Measurements from ENCODE around the gene DCC. TPM values are rescaled to one million over a fixed set of nuclear protein-coding genes. Genes with fewer than 3 reads are reported as not detected.

DCC gene
- total and polyA plus RNA-seq, 2 donors (not counting 1 experiment from before 2014, with no cell fraction given) = 0.14 TPM; not detected in 1

GRCh38 chr18:53004798-53005197 lies 664.8 kb downstream of the DCC start:
- H3K9ac ChIP-seq (ENCODE audit: insufficient read depth, low read length) = no peak overlapping the region
- TF ChIP-seq CTCF (conservative IDR thresholded peaks at IDR 0.05 in 1 of 2, IDR thresholded peaks at IDR 0.05 in 1 of 2; ENCODE audit: low read depth in 1 of 2, low read length in 2 of 2) (no peak), EZH2 (IDR thresholded peaks at IDR 0.05; ENCODE audit: low read length, missing control alignments) (no peak)
- no peaks in the 10 kb centered on the region for H3K79me2 ChIP-seq (ENCODE audit: control insufficient read depth, insufficient read depth, low read length)
- H4K20me1 ChIP-seq (ENCODE audit: control insufficient read depth, extremely low read depth, insufficient read depth, low read length) = no peaks in the 10 kb centered on the region
- no peak for DNase-seq (ENCODE audit: low read depth in 2 of 2)
- no peaks in the 10 kb centered on the region for H3K27me3 ChIP-seq (ENCODE audit: control insufficient read depth, insufficient read depth, low read length)
- H3K4me3 ChIP-seq (replicated peaks in 1 of 4; ENCODE audit: control extremely low read depth in 1 of 4, insufficient read depth in 1 of 4, low read depth in 3 of 4, low read length in 4 of 4) = no peak overlapping the region
- no peaks in the 10 kb centered on the region for H3K36me3 ChIP-seq (ENCODE audit: control insufficient read depth, insufficient read depth, low read length)
- no peak overlapping the region for H3K27ac ChIP-seq (ENCODE audit: insufficient read depth, low read length)
- no peak overlapping the region for H2AFZ ChIP-seq (ENCODE audit: low read length)
- H3K4me2 ChIP-seq (ENCODE audit: extremely low read depth, insufficient read depth, low read length) = no peak overlapping the region
- no peaks in the 10 kb centered on the region for H3K4me1 ChIP-seq (ENCODE audit: control insufficient read depth, extremely low read depth, insufficient read depth, low read length)
- H3K9me3 ChIP-seq (ENCODE audit: control insufficient read depth, insufficient read depth, low read depth, low read length) = no peaks in the 10 kb centered on the region

GRCh38 chr18:53018791-53019190 lies 678.8 kb downstream of the DCC start:
- H3K4me3 ChIP-seq (replicated peaks in 1 of 4; ENCODE audit: control extremely low read depth in 1 of 4, insufficient read depth in 1 of 4, low read depth in 3 of 4, low read length in 4 of 4) = no peak overlapping the region
- no peak overlapping the region for H3K9ac ChIP-seq (ENCODE audit: insufficient read depth, low read length)
- H3K27me3 ChIP-seq (ENCODE audit: control insufficient read depth, insufficient read depth, low read length) = no peaks in the 10 kb centered on the region
- no peaks in the 10 kb centered on the region for H3K79me2 ChIP-seq (ENCODE audit: control insufficient read depth, insufficient read depth, low read length)
- no peaks in the 10 kb centered on the region for H4K20me1 ChIP-seq (ENCODE audit: control insufficient read depth, extremely low read depth, insufficient read depth, low read length)
- H3K27ac ChIP-seq (ENCODE audit: insufficient read depth, low read length) = no peak overlapping the region
- H2AFZ ChIP-seq (ENCODE audit: low read length) = no peak overlapping the region
- no peak for TF ChIP-seq CTCF (conservative IDR thresholded peaks at IDR 0.05 in 1 of 2, IDR thresholded peaks at IDR 0.05 in 1 of 2; ENCODE audit: low read depth in 1 of 2, low read length in 2 of 2)
- no peak for TF ChIP-seq EZH2 (IDR thresholded peaks at IDR 0.05; ENCODE audit: low read length, missing control alignments)
- no peaks in the 10 kb centered on the region for H3K4me1 ChIP-seq (ENCODE audit: control insufficient read depth, extremely low read depth, insufficient read depth, low read length)
- no peak overlapping the region for H3K4me2 ChIP-seq (ENCODE audit: extremely low read depth, insufficient read depth, low read length)
- no peaks in the 10 kb centered on the region for H3K36me3 ChIP-seq (ENCODE audit: control insufficient read depth, insufficient read depth, low read length)
- no peak for DNase-seq (ENCODE audit: low read depth in 2 of 2)
- no peaks in the 10 kb centered on the region for H3K9me3 ChIP-seq (ENCODE audit: control insufficient read depth, insufficient read depth, low read depth, low read length)

DNA sequence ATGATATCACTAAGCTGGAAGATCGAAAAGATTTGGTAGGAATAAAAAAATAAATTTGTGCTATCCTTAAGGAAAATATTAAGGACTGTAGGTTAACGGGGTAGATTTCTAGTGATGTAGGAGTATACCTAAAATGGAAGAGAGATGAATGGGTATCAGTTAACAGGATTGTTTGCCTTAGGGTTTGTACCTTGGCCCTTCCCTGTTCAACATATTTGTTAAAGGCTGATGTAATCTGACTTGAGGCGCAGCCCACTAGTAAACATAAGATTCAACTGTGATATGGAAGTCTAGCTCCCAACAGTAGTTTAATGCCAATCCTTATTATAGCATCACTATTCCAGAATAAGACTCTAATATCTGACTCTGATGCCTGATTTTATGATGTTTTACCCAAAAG lies 685.2 kb downstream of the DCC start:
- Histone ChIP-seq H3K4me3 (replicated peaks in 1 of 4; ENCODE audit: control extremely low read depth in 1 of 4, insufficient read depth in 1 of 4, low read depth in 3 of 4, low read length in 4 of 4) (no peak overlapping the region), H3K9ac (ENCODE audit: insufficient read depth, low read length) (no peak overlapping the region), H3K9me3 (ENCODE audit: control insufficient read depth, insufficient read depth, low read depth, low read length) (no peaks in the 10 kb centered on the region), H4K20me1 (ENCODE audit: control insufficient read depth, extremely low read depth, insufficient read depth, low read length) (no peaks in the 10 kb centered on the region), H3K27ac (ENCODE audit: insufficient read depth, low read length) (no peak overlapping the region), H3K4me1 (ENCODE audit: control insufficient read depth, extremely low read depth, insufficient read depth, low read length) (no peaks in the 10 kb centered on the region), H3K36me3 (ENCODE audit: control insufficient read depth, insufficient read depth, low read length) (no peaks in the 10 kb centered on the region), H2AFZ (ENCODE audit: low read length) (no peak overlapping the region), H3K27me3 (ENCODE audit: control insufficient read depth, insufficient read depth, low read length) (no peaks in the 10 kb centered on the region), H3K4me2 (ENCODE audit: extremely low read depth, insufficient read depth, low read length) (no peak overlapping the region), H3K79me2 (ENCODE audit: control insufficient read depth, insufficient read depth, low read length) (no peaks in the 10 kb centered on the region)
- no peak for TF ChIP-seq EZH2 (IDR thresholded peaks at IDR 0.05; ENCODE audit: low read length, missing control alignments)
- TF ChIP-seq CTCF (conservative IDR thresholded peaks at IDR 0.05 in 1 of 2, IDR thresholded peaks at IDR 0.05 in 1 of 2; ENCODE audit: low read depth in 1 of 2, low read length in 2 of 2) = no peak
- no peak for DNase-seq (ENCODE audit: low read depth in 2 of 2)

Measured in fibroblast of lung (primary cell).